Breast epithelium (tissue), 4 donors: ENCODE data around the gene LDLRAD3. TPM values are rescaled to one million over a fixed set of nuclear protein-coding genes. Genes with fewer than 3 reads are reported as not detected.

ENCODE experiments used
- DNase-seq, 2 donors: peaks; one replicate each; pipeline ENCODE4 v3.0.0-alpha.2; 2019; ENCODE audit warnings: low spot score in 2 of 2
- H3K27ac ChIP-seq, 2 donors: fragments of 200-600 bp; sonication (generic) in 1 of 2; one replicate each; pipeline ENCODE4 v1.5.1; 2016 to 2019; ENCODE audit warnings: mild to moderate bottlenecking in 1 of 2
- H3K27me3 ChIP-seq, 2 donors: fragments of 200-600 bp; sonication (generic) in 1 of 2; one replicate each; pipeline versions ENCODE4 v1.5.1 to v1.6.0; 2017 to 2019; ENCODE audit warnings: control low read depth in 1 of 2, mild to moderate bottlenecking in 1 of 2
- H3K36me3 ChIP-seq: fragments of 200-600 bp; one replicate; pipeline ENCODE4 v1.5.1; 2019
- H3K4me1 ChIP-seq, 2 donors: fragments of 200-600 bp; sonication (generic); one replicate each; pipeline ENCODE4 v1.5.1; 2016 to 2019; ENCODE audit warnings: control low read depth in 1 of 2
- H3K4me3 ChIP-seq, 3 donors: fragments of 200-600 bp; sonication (generic); 1 replicate in 2 of 3; 2 replicates in 1 of 3; pipeline ENCODE4 v1.5.1; 2016 to 2019; ENCODE audit warnings: mild to moderate bottlenecking in 3 of 3, moderate library complexity in 2 of 3
- H3K9me3 ChIP-seq, 2 donors: fragments of 200-600 bp; sonication (generic) in 1 of 2; one replicate each; pipeline ENCODE4 v1.5.1; 2016 to 2019; ENCODE audit warnings: control low read depth in 1 of 2
- POLR2A ChIP-seq: fragments of 450-650 bp; IDR thresholded peaks from one replicate; pipeline ENCODE4 v1.6.1; 2016; ENCODE audit warnings: antibody characterized with exemption, mild to moderate bottlenecking, moderate library complexity
- POLR2AphosphoS5 ChIP-seq, 3 donors: sonication (generic); formaldehyde crosslinking; IDR thresholded peaks; one replicate each; pipeline ENCODE4 v1.6.1; 2017; ENCODE audit warnings: antibody characterized with exemption in 3 of 3
- intact Hi-C: fragments of 100-400 bp; cut with DNase I; formaldehyde crosslinking; loops from one replicate; pipeline ENCODE4 v1.15.1; 2023; ENCODE audit warnings: low total_unique reads
- total RNA-seq, 3 donors: library from RNA; depleted of rRNA; stranded (reverse); fragments of >200 nt; gene quantifications; one replicate each; pipeline ENCODE4 v1.1.0, GENCODE V29; 2016
- TF ChIP-seq, protein P1 (sequence below), 3 donors: fragments of 450-650 bp; IDR thresholded peaks; one replicate each; pipeline ENCODE4 v1.5.1; 2016 to 2017; ENCODE audit warnings: antibody characterized with exemption in 3 of 3, mild to moderate bottlenecking in 3 of 3, moderate library complexity in 3 of 3

The LDLRAD3 gene
- total RNA-seq, 3 donors from 2014 or later = 20.3 to 45.4 (median 40.6) TPM

DNA sequence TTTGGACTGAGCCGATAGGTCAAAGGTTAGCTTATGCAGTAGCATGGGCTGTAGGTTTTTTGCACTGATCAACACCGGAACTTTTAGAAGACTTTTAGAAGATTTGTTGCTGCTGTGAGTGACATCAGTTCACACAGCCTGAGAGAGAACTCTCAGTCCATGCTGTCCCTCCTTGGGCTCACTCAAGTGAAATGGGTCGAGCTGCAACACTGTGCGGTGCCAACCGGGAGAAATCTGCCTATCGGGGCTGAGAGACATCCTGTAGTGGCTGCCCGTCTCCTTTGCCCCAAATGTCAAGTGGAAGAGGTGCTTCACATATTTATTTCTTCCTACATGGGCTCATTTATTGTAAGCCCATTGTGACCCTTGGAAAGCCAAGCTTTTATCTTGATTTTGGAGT lies 170.2 kb downstream of the LDLRAD3 start:
- DNase-seq = no peak
- intact Hi-C loops = no loop called here
- Histone ChIP-seq H3K4me1 (peaks cover 0 to 5% of the 10 kb centered on the region in 2 donors), H3K36me3 (no peaks in the 10 kb centered on the region), H3K9me3 (peaks cover 8% of the 10 kb centered on the region in 2 donors), H3K27ac (no peak overlapping the region), H3K27me3 (no peaks in the 10 kb centered on the region), H3K4me3 (no peak overlapping the region)
- no peak for TF ChIP-seq POLR2A
- no peak for TF ChIP-seq POLR2AphosphoS5 (IDR thresholded peaks at IDR 0.05)
- TF ChIP-seq, protein P1, sequence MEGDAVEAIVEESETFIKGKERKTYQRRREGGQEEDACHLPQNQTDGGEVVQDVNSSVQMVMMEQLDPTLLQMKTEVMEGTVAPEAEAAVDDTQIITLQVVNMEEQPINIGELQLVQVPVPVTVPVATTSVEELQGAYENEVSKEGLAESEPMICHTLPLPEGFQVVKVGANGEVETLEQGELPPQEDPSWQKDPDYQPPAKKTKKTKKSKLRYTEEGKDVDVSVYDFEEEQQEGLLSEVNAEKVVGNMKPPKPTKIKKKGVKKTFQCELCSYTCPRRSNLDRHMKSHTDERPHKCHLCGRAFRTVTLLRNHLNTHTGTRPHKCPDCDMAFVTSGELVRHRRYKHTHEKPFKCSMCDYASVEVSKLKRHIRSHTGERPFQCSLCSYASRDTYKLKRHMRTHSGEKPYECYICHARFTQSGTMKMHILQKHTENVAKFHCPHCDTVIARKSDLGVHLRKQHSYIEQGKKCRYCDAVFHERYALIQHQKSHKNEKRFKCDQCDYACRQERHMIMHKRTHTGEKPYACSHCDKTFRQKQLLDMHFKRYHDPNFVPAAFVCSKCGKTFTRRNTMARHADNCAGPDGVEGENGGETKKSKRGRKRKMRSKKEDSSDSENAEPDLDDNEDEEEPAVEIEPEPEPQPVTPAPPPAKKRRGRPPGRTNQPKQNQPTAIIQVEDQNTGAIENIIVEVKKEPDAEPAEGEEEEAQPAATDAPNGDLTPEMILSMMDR (IDR thresholded peaks at IDR 0.05) = no peak

DNA sequence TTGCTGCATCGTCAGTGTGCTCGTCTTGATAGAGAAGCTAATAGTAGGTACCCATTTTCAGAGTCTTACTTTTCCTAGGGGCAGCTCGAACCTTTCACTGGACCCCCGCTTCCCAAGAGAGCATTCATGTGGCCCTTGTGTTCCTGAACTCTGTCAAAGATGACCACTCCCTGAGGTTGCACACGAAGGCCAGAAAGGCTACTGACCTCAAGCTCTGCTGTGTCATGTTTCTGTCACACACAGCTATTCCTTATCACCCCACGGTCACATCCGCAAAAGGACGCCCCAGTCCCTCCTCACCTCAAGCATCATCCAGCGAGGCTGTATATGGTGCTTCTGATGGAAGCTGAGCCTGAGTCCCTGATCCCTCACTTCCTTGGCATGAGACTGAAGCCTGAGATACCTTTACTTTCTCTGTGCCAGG lies 171.5 kb downstream of the LDLRAD3 start:
- H3K4me3 ChIP-seq = no peak overlapping the region
- H3K27ac ChIP-seq = no peak overlapping the region
- no peak for DNase-seq
- no peaks in the 10 kb centered on the region for H3K27me3 ChIP-seq
- H3K9me3 ChIP-seq = peaks cover 8% of the 10 kb centered on the region in 2 donors
- H3K4me1 ChIP-seq = peaks cover 0 to 3% of the 10 kb centered on the region in 2 donors
- H3K36me3 ChIP-seq = no peaks in the 10 kb centered on the region
- intact Hi-C loops = no loop called here
- TF ChIP-seq POLR2AphosphoS5 (IDR thresholded peaks at IDR 0.05) (no peak), POLR2A (no peak)
- TF ChIP-seq, protein P1 (IDR thresholded peaks at IDR 0.05) = no peak

DNA sequence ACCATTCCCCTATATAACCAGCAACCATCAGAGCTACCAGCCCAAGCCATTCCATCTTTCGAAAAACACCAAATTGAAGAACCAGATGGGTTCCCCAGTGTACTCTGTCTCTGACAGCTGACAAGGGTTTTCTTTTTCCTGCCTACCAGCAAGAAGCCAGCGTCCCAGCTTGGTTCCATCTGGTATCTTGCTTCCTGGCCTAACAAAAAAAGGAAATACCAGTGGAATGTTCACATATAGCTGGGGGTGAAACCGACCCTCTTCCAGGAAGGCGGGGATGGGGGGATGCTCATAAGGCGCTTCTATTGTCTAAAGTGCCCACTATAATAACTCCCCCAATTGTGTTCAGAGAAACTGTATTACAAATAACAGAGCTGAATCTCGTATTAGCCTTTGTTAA lies 172.3 kb downstream of the LDLRAD3 start:
- TF ChIP-seq POLR2AphosphoS5 (IDR thresholded peaks at IDR 0.05) = no peak
- TF ChIP-seq, protein P1 (IDR thresholded peaks at IDR 0.05) = no peak
- Histone ChIP-seq H3K4me3 (no peak overlapping the region), H3K9me3 (peaks cover 8% of the 10 kb centered on the region in 2 donors), H3K4me1 (no peaks in the 10 kb centered on the region), H3K27me3 (no peaks in the 10 kb centered on the region), H3K36me3 (no peaks in the 10 kb centered on the region), H3K27ac (no peak overlapping the region)
- intact Hi-C loops = no loop called here
- DNase-seq = no peak

DNA sequence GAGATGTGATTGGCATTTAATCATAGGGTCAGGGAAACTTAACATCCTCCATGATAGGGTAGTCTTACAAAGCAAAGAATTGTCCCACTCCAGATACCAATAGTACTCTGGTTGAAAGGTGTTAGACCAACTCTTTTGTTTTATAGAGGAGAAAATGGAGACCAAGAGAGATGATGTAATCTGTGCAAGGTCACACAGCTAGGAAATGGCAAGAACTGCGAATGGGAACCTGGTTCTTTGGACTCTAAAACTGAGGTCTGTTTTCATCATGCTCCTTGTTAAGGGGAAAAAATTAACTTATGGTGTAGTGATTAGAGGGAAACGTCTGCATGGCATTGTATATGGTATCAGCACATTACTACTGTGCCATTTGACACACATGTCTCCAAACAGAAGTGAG lies 174.2 kb downstream of the LDLRAD3 start:
- H3K4me3 ChIP-seq = no peak overlapping the region
- H3K4me1 ChIP-seq = no peaks in the 10 kb centered on the region
- H3K27ac ChIP-seq = no peak overlapping the region
- H3K9me3 ChIP-seq = peaks cover 4 to 8% of the 10 kb centered on the region in 2 donors
- no peaks in the 10 kb centered on the region for H3K27me3 ChIP-seq
- no peak for DNase-seq
- TF ChIP-seq, protein P1 (IDR thresholded peaks at IDR 0.05) = no peak
- no peak for TF ChIP-seq POLR2A
- no peaks in the 10 kb centered on the region for H3K36me3 ChIP-seq
- intact Hi-C loops = no loop called here

DNA sequence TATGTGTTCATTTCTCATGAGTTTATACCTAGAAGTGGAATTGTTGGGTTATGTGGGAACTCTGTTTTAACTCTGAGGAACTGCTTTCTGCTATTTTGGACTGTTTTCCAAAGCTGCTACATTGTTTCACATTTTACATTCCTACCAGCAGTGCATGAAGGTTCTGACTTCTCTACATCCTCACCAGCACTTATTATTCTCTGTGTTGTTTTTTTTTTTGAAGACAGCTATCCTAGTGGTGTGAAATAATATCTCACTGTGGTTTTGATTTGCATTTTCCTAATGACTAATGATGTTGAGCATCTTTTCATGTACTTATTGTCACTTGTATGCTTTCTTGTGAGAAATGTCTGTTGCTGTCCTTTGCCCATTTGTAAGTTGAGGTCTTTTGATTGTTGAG lies 175.4 kb downstream of the LDLRAD3 start:
- Histone ChIP-seq H3K36me3 (no peaks in the 10 kb centered on the region), H3K4me3 (no peak overlapping the region), H3K9me3 (no peaks in the 10 kb centered on the region), H3K27me3 (no peaks in the 10 kb centered on the region), H3K4me1 (no peaks in the 10 kb centered on the region), H3K27ac (no peak overlapping the region)
- TF ChIP-seq POLR2A (no peak), POLR2AphosphoS5 (IDR thresholded peaks at IDR 0.05) (no peak)
- TF ChIP-seq, protein P1 (IDR thresholded peaks at IDR 0.05) = no peak
- intact Hi-C loops = no loop called here
- no peak for DNase-seq
